Activated CD4-positive, alpha-beta memory T cell treated with anti-CD3 and anti-CD28 coated beads for 36 hours (primary cell): ENCODE data around the gene APOBEC3C. TPM values are rescaled to one million over a fixed set of nuclear protein-coding genes. Genes with fewer than 3 reads are reported as not detected.
"Not testable (repeated sequence)": the region's sequence is repeated elsewhere in the genome, so short reads cannot be mapped to it uniquely, and the experiment has no call there.

Experiments used
- CTCF ChIA-PET: fragments of 350-600 bp; sonication (Branson Sonifier 250); formaldehyde crosslinking; loops from one replicate; lab custom pipeline; 2021; ENCODE audit warnings: antibody characterized with exemption, inconsistent platforms; lab: Charles Lee
- POLR2A ChIA-PET: fragments of 350-600 bp; sonication (Branson Sonifier 250); formaldehyde crosslinking; loops from one replicate; lab custom pipeline; 2021; ENCODE audit warnings: antibody characterized with exemption; lab: Charles Lee
- DNase-seq: peaks from one replicate; pipeline ENCODE4 v3.0.0-alpha.2; 2020
- H3K27ac Mint-ChIP-seq: one replicate; pipeline ENCODE4 v1.8.0; 2021; ENCODE audit warnings: mixed read lengths
- H3K27me3 Mint-ChIP-seq: one replicate; pipeline ENCODE4 v1.8.0; 2021; ENCODE audit warnings: mixed read lengths
- H3K36me3 Mint-ChIP-seq: one replicate; pipeline ENCODE4 v1.8.0; 2021; ENCODE audit warnings: mixed read lengths
- H3K4me1 Mint-ChIP-seq: one replicate; pipeline ENCODE4 v1.8.0; 2021; ENCODE audit warnings: low read depth, mixed read lengths
- H3K4me3 Mint-ChIP-seq: one replicate; pipeline ENCODE4 v1.8.0; 2021; ENCODE audit warnings: mild to moderate bottlenecking, mixed read lengths
- H3K9me3 Mint-ChIP-seq: one replicate; pipeline ENCODE4 v1.8.0; 2021; ENCODE audit warnings: mixed read lengths
- intact Hi-C: fragments of 100-400 bp; cut with micrococcal nuclease; formaldehyde crosslinking; loops from one replicate; pipeline ENCODE4 v1.15.1; 2023
- total RNA-seq, 2 experiments: library from RNA; stranded (reverse); gene quantifications; one replicate each; pipeline ENCODE4 v1.2.3, GENCODE V29; 2021

Gene APOBEC3C
- total RNA-seq, 2 experiments from 2014 or later: 141 to 142 TPM

DNA sequence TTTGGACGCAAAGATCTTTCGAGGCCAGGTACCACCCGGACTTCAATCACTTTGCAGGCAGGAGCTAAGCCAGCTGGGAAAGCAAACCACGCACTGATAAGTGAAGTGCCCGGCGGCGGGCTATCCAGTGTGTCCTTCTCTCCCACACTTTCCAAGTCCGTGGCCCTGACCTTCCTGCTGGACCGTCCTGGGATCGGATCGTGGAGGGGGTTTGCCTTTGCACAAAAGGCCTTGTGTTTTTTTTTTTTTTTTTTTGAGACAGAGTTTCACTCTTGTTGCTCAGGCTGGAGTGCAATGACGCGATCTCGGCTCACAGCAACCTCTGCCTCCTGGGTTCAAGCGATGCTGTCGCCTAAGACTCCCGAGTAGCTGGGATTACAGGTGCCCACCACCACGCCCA is 29.0 kb downstream of the APOBEC3C start:
- DNase-seq, CTCF ChIA-PET, intact Hi-C loops, H3K9me3 Mint-ChIP-seq, H3K36me3 Mint-ChIP-seq, H3K27me3 Mint-ChIP-seq, H3K4me3 Mint-ChIP-seq, H3K27ac Mint-ChIP-seq: not testable (repeated sequence)
- H3K4me1 Mint-ChIP-seq: peaks cover 16% of the 10 kb centered on the region
- POLR2A ChIA-PET: interaction anchor here (0.7 kb wide), 1 partner anchor 26 kb away, joined by 4 read pairs; no protein-coding TSS in a partner anchor

DNA sequence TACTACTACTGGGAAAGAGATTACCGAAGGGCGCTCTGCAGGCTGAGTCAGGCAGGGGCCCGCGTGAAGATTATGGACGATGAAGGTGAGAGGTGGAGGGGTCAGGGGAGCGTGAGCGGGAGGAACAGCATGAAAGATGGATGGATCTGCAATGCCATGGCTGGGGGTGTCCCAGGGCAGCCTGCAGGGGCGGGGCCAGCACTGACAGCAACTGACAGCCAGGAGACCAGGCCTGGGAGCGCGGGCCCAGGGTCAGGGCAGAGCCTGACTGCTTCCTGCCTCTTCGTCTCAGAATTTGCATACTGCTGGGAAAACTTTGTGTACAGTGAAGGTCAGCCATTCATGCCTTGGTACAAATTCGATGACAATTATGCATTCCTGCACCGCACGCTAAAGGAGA is 31.1 kb downstream of the APOBEC3C start:
- intact Hi-C loops, POLR2A ChIA-PET, CTCF ChIA-PET, H3K4me3 Mint-ChIP-seq, DNase-seq, H3K9me3 Mint-ChIP-seq, H3K36me3 Mint-ChIP-seq, H3K27me3 Mint-ChIP-seq: not testable (repeated sequence)
- Mint-ChIP-seq H3K27ac (peak overlapping the region; percentile 30), H3K4me1 (peaks cover 13% of the 10 kb centered on the region)

DNA sequence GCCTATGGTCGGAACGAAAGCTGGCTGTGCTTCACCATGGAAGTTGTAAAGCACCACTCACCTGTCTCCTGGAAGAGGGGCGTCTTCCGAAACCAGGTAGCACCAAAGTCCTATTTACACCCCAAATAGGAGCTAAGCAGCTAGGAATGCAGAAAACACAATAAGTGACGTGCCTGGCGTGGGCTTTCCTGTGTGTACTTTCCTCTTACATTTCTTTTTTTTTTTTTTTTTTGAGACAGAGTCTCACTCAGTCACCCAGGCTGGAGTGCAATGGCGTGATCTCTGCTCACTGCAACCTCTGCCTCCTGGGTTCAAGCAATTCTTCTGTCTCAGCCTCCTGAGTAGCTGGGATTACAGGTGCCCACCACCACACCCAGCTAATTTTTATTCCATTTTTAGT is 35.4 kb downstream of the APOBEC3C start:
- H3K4me3 Mint-ChIP-seq, H3K9me3 Mint-ChIP-seq, intact Hi-C loops, H3K27ac Mint-ChIP-seq, H3K36me3 Mint-ChIP-seq, H3K4me1 Mint-ChIP-seq, H3K27me3 Mint-ChIP-seq, DNase-seq: not testable (repeated sequence)
- CTCF ChIA-PET: interaction anchor here (0.8 kb wide), 1 partner anchor 46 kb away, joined by 3 read pairs; no protein-coding TSS in a partner anchor
- POLR2A ChIA-PET: interaction anchor here (0.7 kb wide), 1 partner anchor 49 kb away, joined by 3 read pairs; no protein-coding TSS in a partner anchor

DNA sequence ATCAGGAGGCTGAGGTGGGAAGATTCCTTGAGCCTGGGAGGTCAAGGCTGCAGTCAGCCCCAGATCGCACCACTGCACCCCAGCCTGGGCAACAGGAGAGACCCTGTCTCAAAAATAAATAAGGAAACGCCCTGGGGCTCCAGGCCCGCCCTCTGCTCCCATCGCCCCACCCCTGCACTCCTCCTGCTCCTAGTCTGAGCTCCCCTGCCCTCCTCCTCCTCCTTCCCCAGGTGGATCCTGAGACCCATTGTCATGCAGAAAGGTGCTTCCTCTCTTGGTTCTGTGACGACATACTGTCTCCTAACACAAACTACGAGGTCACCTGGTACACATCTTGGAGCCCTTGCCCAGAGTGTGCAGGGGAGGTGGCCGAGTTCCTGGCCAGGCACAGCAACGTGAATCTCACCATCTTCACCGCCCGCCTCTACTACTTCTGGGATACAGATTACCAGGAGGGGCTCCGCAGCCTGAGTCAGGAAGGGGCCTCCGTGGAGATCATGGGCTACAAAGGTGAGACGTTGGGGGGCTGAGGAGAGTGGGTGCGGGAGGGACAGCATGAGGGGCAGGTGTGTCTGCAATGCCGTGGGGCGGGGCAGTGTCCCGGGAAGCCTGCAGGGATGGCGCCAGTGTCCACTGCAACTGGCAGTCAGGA is 37.9 kb downstream of the APOBEC3C start:
- POLR2A ChIA-PET, H3K27ac Mint-ChIP-seq, H3K36me3 Mint-ChIP-seq, H3K27me3 Mint-ChIP-seq, H3K4me1 Mint-ChIP-seq, H3K4me3 Mint-ChIP-seq, CTCF ChIA-PET, H3K9me3 Mint-ChIP-seq, intact Hi-C loops, DNase-seq: not testable (repeated sequence)

DNA sequence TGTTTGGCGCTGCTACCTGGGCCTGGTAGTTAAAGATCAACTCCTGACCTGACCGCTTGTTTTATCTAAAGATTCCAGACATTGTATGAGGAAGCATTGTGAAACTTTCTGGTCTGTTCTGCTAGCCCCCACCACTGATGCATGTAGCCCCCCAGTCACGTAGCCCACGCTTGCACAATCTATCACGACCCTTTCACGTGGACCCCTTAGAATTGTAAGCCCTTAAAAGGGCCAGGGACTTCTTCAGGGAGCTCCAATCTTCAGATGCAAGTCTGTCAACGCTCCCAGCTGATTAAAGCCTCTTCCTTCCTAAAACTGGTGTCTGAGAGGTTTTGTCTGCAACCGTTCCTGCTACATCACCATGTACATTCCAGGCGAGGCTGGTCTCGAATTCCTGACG is 41.6 kb downstream of the APOBEC3C start:
- CTCF ChIA-PET: no interaction called here
- POLR2A ChIA-PET: no interaction called here
- Mint-ChIP-seq H3K36me3 (peaks cover 2% of the 10 kb centered on the region), H3K27ac (no peak overlapping the region), H3K9me3 (no peaks in the 10 kb centered on the region), H3K27me3 (no peaks in the 10 kb centered on the region), H3K4me3 (no peak overlapping the region), H3K4me1 (no peaks in the 10 kb centered on the region)
- intact Hi-C loops: no loop called here
- DNase-seq: no peak

DNA sequence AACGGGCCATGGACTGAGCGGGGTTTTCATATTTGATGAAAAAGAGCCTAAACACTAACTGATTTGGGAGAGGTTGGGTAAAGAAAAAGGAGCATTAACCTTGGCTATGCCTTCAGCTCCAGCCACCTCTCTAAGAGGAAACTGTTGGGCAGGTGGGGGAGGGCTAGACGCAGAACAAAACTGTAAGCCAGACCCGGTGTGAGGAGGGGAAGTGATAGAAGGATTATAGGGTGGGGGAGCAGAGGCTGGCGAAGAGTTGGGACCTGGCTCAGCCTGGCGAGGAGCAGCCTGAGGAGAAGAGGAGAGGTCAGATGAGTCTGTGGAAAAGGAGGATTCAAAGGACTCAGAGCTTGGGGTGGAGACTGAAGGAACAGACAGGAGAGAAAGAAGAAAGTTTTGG is 47.2 kb downstream of the APOBEC3C start:
- H3K9me3 Mint-ChIP-seq, H3K36me3 Mint-ChIP-seq, H3K4me3 Mint-ChIP-seq, H3K27ac Mint-ChIP-seq, POLR2A ChIA-PET, H3K27me3 Mint-ChIP-seq, H3K4me1 Mint-ChIP-seq, DNase-seq, CTCF ChIA-PET: not testable (repeated sequence)
- intact Hi-C loops: loop anchor here (10.0 kb wide), 1 partner anchor 54 kb away; no protein-coding TSS in a partner anchor

DNA sequence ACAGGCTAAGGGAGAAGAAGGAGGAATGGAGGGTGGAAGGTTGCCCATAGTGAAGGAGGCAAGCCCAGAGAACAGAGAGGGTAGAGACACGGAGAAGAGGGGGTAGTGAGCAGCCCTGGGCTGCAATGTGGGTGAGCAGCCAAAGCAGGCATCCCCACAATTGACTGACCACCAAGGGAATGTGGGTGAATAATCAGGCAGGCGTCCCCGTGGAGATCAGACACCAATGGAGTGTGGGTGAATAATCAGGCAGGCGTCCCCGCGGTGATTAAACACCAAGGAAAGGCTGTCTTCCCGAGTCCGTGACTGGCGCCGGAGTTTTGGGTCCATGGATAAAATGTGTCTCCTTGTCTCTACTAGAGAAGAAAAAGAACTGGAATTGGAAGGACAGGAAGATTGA is 47.9 kb downstream of the APOBEC3C start:
- POLR2A ChIA-PET, CTCF ChIA-PET, H3K27ac Mint-ChIP-seq, H3K4me1 Mint-ChIP-seq, H3K4me3 Mint-ChIP-seq, H3K9me3 Mint-ChIP-seq, H3K27me3 Mint-ChIP-seq, DNase-seq, H3K36me3 Mint-ChIP-seq: not testable (repeated sequence)
- intact Hi-C loops: loop anchor here (10.0 kb wide), 1 partner anchor 53 kb away; no protein-coding TSS in a partner anchor

DNA sequence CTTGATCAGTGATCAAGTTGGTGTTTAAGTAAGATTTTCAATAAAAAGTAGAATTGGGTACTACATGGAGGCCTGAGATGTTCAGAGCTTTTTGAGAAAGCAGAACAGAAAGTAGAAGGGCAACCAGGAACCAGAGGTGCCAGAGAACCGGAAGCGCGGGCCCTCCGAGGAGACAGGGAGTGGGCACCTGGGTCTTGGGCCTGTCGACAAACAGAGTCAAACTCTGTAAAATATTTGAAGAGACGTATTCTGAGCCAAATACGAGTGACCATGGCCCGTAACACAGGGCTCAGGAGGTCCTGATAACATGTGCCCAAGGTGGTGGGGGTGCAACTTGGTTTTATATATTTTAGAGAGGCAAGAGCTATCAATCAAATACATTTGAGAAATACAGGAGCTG is 49.8 kb downstream of the APOBEC3C start:
- H3K36me3 Mint-ChIP-seq, H3K9me3 Mint-ChIP-seq, H3K4me1 Mint-ChIP-seq, H3K27me3 Mint-ChIP-seq, H3K4me3 Mint-ChIP-seq, H3K27ac Mint-ChIP-seq, POLR2A ChIA-PET, DNase-seq: not testable (repeated sequence)
- intact Hi-C loops: loop anchor here (10.0 kb wide), 1 partner anchor 51 kb away; no protein-coding TSS in a partner anchor
- CTCF ChIA-PET: interaction anchor here (0.6 to 0.7 kb wide), 2 partner anchors 14 to 107 kb away, joined by 4 to 5 read pairs; no protein-coding TSS in a partner anchor

DNA sequence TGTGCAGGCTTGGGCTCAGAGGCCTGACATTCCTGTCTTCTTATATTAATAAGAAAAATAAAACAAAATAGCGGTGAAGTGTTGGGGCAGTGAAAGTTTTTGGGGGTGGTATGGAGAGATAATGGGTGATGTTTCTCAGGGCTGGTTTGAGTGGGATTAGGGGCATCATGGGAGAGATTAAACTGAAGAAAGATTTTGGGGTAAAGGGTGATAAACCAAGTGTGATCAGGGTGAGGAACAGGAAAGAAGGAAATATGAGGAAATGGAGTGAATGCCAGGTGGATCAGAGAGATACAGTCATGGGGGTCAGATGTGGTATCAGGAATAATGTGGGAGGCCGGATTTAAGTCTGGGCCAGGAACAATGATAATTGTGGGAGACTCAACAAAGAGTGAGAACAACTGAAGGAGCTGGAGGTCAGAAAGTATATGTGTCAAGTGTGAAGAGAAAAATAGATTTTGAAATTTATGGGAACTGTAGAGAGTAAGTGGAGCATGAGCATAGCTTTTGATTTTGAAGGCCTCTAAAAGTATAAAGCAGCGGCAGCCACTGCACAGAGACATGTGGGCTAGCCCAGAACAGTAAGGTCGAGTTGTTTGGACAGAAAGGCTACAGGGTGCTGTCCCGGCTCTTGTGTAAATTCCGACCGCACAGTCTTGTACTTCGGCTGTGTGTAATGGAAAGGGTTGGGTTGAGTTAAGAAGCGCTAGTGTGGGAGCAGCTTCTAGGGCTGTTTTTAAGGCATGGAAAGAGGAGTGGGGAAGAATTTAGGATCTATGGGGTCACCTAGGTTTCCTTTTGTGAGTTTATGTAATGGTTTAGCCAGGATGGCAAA is 52.6 kb downstream of the APOBEC3C start:
- peak; percentile 34 for DNase-seq
- POLR2A ChIA-PET, H3K9me3 Mint-ChIP-seq, H3K4me3 Mint-ChIP-seq, H3K27ac Mint-ChIP-seq, H3K27me3 Mint-ChIP-seq, H3K36me3 Mint-ChIP-seq, H3K4me1 Mint-ChIP-seq: not testable (repeated sequence)
- CTCF ChIA-PET: interaction anchor here (1.0 kb wide), 1 partner anchor 52 kb away, joined by 3 read pairs; no protein-coding TSS in a partner anchor
- intact Hi-C loops: loop anchor here (10.0 kb wide), 1 partner anchor 48 kb away; no protein-coding TSS in a partner anchor

DNA sequence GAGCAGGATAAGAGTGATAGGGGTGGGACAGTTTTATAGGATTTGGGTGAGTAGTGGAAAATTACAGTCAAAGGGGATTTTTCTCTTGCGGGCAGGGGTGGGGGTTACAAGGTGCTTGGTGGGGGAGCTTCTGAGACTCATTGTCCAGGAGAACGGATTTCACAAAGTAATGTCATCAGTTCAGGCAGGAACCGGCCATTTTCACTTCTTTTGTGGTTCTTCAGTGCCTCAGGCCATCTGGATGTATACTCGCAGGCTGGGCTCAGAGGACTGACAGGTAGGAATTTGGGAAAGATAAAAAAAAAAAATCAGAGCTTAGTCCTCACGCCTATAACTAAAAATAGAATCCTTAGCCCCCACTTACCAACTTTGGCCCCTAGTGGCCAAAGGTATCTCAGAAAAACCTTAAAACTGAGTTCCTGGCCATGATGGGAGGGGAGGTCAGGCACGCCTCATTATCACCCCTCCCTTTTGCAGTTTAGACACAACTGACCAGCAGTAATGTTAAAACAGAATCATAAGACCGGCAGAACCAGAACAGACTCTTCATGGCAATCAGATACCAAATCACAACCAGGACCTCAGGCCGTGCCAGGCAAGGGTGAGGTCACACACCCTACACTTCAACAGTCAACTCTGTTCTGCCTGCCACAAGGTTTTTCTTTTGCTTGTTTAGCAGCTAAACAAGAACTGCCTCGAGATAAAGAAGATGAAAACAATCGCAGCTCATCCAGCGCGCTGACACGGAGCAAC is 54.2 kb downstream of the APOBEC3C start:
- Mint-ChIP-seq H3K9me3 (no peaks in the 10 kb centered on the region), H3K27me3 (no peaks in the 10 kb centered on the region), H3K4me1 (peaks cover 5% of the 10 kb centered on the region), H3K27ac (no peak overlapping the region), H3K36me3 (no peaks in the 10 kb centered on the region), H3K4me3 (no peak overlapping the region)
- ChIA-PET POLR2A (interaction anchor here (0.6 kb wide), 1 partner anchor 26 kb away, joined by 3 read pairs; no protein-coding TSS in a partner anchor), CTCF (interaction anchor here (0.6 kb wide), 1 partner anchor 336 kb away, joined by 3 read pairs; no protein-coding TSS in a partner anchor)
- intact Hi-C loops: loop anchor here (10.0 kb wide), 1 partner anchor 47 kb away; no protein-coding TSS in a partner anchor
- DNase-seq: no peak
